HG02970 (cell line): Measurements from ENCODE around the gene STK16.
A peak's percentile ranks its signal among the peaks of the same experiment; 100 is the strongest.

ENCODE experiments used
- ATAC-seq: cut with Tn5 transposase; IDR thresholded peaks from one replicate; pipeline ENCODE4 v1.9.1; 2021; ENCODE audit warnings: mild to moderate bottlenecking, moderate library complexity, moderate number of reproducible peaks; ENCODE audit not compliant: unreplicated experiment, low FRiP score

The STK16 gene

GRCh38 chr2:219266886-219267285 is 21.6 kb downstream of the STK16 start:
- no peak for ATAC-seq

DNA sequence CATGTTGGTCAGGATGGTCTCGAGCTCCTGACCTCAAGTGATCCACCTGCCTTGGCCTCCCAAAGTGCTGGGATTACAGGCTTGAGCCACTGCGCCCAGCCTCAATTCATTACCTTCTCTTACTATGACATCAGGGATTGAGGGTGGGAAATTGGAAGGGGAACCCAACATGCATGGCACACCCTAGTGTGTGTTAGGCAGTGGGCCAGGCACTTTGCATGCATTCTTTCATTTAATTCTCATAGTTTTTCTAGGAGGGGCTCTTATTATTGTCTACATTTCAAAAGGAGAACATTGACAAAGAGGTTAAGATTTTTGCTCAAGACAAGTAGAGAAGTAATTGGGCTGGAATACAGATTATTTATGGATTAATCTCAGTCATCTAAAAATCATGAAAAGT is 23.0 kb downstream of the STK16 start:
- ATAC-seq: no peak

DNA sequence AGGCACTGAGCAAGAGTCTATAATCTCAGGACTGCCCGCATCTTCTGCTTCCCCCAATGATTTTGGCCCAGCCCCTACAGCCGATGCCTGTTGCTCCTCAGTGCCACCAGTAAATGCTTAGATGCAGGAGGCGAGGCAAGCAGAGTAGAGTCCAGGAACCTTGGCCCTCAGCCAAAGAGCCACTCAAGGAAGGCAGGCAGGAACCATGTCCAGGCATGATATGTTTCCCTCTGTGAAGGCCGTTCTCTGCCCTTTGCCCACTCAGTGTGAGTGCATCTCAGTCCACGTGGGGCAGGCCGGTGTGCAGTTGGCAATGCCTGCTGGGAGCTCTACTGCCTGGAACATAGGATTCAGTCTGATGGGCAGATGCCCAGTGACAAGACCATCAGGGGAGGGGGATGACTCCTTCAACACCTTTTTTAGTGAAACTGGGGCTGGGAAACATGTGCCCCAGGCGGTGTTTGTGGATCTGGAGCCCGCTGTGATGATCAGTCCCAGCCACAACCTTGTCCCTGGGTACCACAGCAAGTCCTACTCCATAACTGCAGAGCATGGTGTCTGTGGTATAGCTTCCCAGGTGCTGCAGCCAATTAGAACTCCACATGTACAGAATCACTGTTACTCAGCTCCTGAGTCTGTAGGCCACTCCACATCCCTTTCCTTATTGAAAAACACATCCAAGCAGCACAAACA is 24.2 kb downstream of the STK16 start:
- ATAC-seq: no peak

DNA sequence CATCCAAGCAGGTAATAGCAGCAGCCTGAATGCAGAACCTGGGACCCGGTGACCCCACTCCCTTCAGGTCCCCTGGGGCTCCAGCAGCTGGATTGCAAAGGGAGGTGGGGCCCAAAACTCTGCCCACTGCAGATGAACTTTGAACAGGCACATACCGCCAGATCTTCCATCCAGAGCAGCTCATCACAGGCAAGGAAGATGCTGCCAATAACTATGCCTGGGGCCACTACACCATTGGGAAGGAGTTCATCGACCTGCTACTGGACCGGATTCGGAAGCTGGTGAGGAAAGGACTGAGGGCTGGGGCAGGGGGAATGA is 24.7 kb downstream of the STK16 start:
- no peak for ATAC-seq

DNA sequence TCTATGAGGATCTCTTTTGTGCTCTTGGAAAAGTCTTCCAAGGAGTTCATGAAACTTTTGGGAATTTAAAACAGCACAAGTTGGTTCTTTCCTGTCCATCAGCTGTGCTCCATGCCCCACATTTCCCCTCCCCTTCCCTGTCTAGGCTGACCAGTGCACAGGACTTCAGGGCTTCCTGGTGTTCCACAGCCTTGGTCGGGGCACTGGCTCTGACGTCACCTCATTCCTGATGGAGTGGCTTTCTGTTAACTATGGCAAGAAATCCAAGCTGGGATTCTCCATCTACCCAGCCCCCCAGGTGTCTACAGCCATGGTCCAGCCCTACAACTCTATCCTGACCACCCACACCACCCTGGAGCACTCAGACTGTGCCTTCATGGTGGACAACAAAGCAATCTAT is 25.7 kb downstream of the STK16 start:
- no peak for ATAC-seq

GRCh38 chr2:219272356-219272755 is 27.1 kb downstream of the STK16 start:
- ATAC-seq: no peak

DNA sequence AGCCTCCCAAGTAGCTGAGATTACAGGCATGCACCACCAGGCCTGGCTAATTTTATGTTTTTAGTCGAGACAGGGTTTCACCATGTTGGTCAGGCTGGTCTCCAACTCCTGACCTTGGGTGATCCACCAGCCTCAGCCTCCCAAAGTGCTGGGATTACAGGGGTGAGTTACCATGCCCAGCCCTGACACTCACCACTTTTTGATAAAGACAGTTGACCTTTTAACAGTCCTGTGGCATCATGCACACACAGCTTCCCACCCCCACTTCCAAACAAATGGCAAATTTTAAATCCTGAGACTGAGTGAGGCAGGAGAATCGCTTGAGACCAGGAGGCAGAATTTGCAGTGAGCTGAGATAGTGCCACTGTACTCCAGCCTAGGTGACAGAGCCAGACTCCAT is 27.7 kb downstream of the STK16 start:
- no peak for ATAC-seq

GRCh38 chr2:219273937-219274336 is 28.7 kb downstream of the STK16 start:
- ATAC-seq: no peak

DNA sequence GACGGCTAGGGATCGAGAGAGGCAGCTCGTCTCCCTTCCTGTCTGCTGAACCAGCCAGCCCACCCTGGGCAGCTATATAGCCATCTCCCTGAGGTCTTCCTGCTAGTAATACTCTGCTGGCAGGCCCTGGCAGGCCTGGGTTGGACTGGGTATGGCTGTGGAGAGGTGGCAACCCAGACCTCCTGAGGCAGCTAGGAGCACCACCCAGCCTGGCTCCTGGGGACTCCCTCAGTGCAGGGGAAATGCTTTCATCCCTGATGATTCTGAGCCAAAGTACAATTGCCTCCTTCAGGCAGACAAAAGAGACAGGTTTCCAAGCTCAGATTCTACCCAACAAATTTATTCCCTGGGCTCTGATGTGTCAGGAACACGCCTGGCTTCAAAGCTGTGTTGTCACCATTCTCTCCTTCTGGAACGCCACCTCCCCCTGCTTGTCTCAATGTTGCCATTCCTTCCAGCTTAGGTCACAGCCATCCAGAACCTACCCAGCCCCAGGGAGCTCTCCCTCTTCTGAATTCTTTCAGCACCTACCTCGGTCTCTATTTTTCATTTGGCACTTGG is 29.2 kb downstream of the STK16 start:
- ATAC-seq: no peak

GRCh38 chr2:219277703-219278654 is 32.7 kb downstream of the STK16 start:
- peak; percentile 32 for ATAC-seq

GRCh38 chr2:219278655-219279150 is 33.4 kb downstream of the STK16 start:
- no peak for ATAC-seq

GRCh38 chr2:219279151-219279915 is 34.1 kb downstream of the STK16 start, which contains the start of gene DNAJB2:
Gene DNAJB2, plus strand, starts transcription at chr2:219279366. Its CDS starts 468 bp downstream, at chr2:219279834.
- ATAC-seq: peak; percentile 88

- no peak for ATAC-seq
Measured at GRCh38 chr2:219279916-219280516, 34.7 kb downstream of the STK16 start.

DNA sequence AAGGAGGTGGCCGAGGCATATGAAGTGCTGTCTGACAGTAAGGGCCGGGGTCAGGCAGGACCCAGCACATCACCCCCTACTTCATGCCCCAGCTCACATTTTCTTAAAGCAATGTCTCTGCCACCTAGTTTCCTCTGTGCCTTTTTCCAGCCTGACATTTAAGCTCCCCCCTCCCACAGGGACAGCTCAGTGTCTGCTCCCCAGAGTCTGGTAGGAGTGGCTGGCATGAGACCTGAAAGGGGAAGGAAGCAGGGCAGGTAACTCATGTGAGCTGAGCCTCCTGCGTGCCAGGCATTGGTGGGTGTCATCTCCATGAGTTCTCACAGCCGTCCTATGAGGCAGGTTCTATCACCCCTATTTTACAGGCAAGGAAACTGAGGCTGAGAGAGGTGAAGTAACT is 35.4 kb downstream of the STK16 start:
- ATAC-seq: no peak

GRCh38 chr2:219281588-219281987 is 36.3 kb downstream of the STK16 start:
- no peak for ATAC-seq

DNA sequence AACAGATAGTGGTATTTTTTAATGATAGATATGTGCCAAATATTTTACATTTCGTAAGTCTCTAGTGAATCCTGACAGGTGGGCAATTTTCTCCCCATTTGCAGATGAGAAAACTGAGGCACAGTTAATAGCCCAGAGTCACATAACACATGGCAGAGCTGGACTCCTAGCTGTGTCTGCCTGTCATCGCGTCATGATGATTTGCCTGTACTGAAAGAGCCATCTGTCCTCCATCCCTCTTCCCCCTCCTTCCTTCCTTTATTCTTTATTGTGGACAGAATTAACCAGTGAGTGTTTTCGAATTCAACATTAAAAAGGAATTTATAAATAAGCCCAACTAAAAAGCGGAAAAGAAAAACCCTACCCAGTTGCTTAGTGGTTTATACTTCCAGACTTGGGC is 37.1 kb downstream of the STK16 start:
- ATAC-seq: no peak

DNA sequence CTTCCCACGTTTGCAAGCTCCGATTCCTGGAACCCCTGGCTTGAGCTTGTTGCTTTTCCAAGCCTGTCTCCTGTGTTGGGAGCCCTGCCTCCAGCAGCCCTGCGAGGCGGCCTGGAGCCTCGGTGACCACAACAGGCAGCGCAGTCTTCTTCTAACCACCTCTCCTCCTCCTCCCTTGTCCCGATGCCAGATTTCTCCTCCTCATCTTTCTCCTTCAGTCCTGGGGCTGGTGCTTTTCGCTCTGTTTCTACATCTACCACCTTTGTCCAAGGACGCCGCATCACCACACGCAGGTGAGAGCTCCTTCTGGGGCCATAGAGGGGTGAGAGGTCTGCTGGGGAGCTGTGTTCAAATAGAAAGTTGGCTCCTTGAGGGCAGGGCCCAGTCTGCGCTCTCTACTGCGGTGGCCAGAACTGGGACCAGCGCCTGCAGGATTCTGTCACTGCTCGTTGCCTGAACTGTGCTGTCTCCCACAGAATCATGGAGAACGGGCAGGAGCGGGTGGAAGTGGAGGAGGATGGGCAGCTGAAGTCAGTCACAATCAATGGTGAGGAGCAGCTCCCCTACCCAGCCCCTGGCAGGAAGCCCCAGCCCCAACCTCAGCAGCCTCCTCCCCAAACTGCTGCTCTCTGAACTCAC is 37.8 kb downstream of the STK16 start:
- ATAC-seq: no peak

- ATAC-seq: no peak
Measured at GRCh38 chr2:219284501-219285372, 39.5 kb downstream of the STK16 start.

DNA sequence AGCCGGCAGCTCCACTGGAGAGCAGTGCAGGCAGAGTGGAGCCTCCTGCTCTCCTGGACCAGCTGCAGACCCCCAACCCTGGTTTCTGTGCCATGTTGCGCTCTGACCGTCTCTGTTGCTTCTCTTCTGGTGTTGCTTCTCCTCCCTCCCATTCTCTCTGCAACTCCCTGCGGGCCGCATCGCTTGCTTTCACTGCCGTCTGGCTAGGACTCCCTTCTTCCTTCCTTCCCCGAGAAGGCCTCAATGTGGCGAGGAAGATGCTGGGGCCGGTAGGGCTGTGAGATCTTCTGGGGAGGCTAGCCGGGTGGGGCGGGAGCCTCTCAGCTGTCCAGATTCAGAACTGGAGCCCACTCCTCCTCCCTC is 40.1 kb downstream of the STK16 start:
- ATAC-seq: no peak
